ENCODE measurements around the gene TNFRSF13B. TPM values are rescaled to one million over a fixed set of nuclear protein-coding genes. Genes with fewer than 3 reads are reported as not detected.

The TNFRSF13B gene
- total RNA-seq, 1 donor from 2014 or later: not detected

GRCh38 chr17:16915752-16916556 is 56.0 kb downstream of the TNFRSF13B start:
- H3K36me3 Mint-ChIP-seq (ENCODE audit: low read depth): no peaks in the 10 kb centered on the region
- DNase-seq (ENCODE audit: low spot score): peak; percentile 59
- no peak overlapping the region for H3K27ac Mint-ChIP-seq (ENCODE audit: unreplicated experiment)
- H3K9me3 Mint-ChIP-seq (ENCODE audit: low read depth): no peaks in the 10 kb centered on the region
- peak; percentile 71 for TF ChIP-seq CTCF (IDR thresholded peaks at IDR 0.05)
- H3K27me3 Mint-ChIP-seq (ENCODE audit: low read depth): peaks cover 1% of the 10 kb centered on the region
- no peak overlapping the region for H3K4me3 Mint-ChIP-seq (ENCODE audit: unreplicated experiment)
- peaks cover 3% of the 10 kb centered on the region for H3K4me1 Mint-ChIP-seq (ENCODE audit: low read depth)

- Mint-ChIP-seq H3K27me3 (ENCODE audit: low read depth) (peaks cover 1% of the 10 kb centered on the region), H3K9me3 (ENCODE audit: low read depth) (no peaks in the 10 kb centered on the region), H3K27ac (ENCODE audit: unreplicated experiment) (no peak overlapping the region), H3K4me3 (ENCODE audit: unreplicated experiment) (no peak overlapping the region), H3K36me3 (ENCODE audit: low read depth) (no peaks in the 10 kb centered on the region), H3K4me1 (ENCODE audit: low read depth) (peaks cover 3% of the 10 kb centered on the region)
- DNase-seq (ENCODE audit: low spot score): no peak
- TF ChIP-seq CTCF (IDR thresholded peaks at IDR 0.05): no peak
Observed at GRCh38 chr17:16913463-16913862, 58.5 kb downstream of the TNFRSF13B start.

- H3K27me3 Mint-ChIP-seq (ENCODE audit: low read depth): peaks cover 1% of the 10 kb centered on the region
- H3K4me3 Mint-ChIP-seq (ENCODE audit: unreplicated experiment): no peak overlapping the region
- no peak for DNase-seq (ENCODE audit: low spot score)
- TF ChIP-seq CTCF (IDR thresholded peaks at IDR 0.05): no peak
- no peak overlapping the region for H3K27ac Mint-ChIP-seq (ENCODE audit: unreplicated experiment)
- no peaks in the 10 kb centered on the region for H3K36me3 Mint-ChIP-seq (ENCODE audit: low read depth)
- no peaks in the 10 kb centered on the region for H3K9me3 Mint-ChIP-seq (ENCODE audit: low read depth)
- peaks cover 3% of the 10 kb centered on the region for H3K4me1 Mint-ChIP-seq (ENCODE audit: low read depth)
Observed at GRCh38 chr17:16912021-16912962, 59.6 kb downstream of the TNFRSF13B start.

GRCh38 chr17:16911141-16911937 is 60.6 kb downstream of the TNFRSF13B start:
- Mint-ChIP-seq H3K4me3 (ENCODE audit: unreplicated experiment) (no peak overlapping the region), H3K36me3 (ENCODE audit: low read depth) (no peaks in the 10 kb centered on the region), H3K4me1 (ENCODE audit: low read depth) (peaks cover 8% of the 10 kb centered on the region), H3K27me3 (ENCODE audit: low read depth) (peaks cover 1% of the 10 kb centered on the region), H3K9me3 (ENCODE audit: low read depth) (no peaks in the 10 kb centered on the region), H3K27ac (ENCODE audit: unreplicated experiment) (no peak overlapping the region)
- no peak for TF ChIP-seq CTCF (IDR thresholded peaks at IDR 0.05)
- DNase-seq (ENCODE audit: low spot score): peak; percentile 62
